HG02763 (cell line): ENCODE data around the gene ZFAND2B.

Experiments used
- ATAC-seq: cut with Tn5 transposase; IDR thresholded peaks from one replicate; pipeline ENCODE4 v1.9.1; 2021; ENCODE audit warnings: mild to moderate bottlenecking, moderate library complexity; ENCODE audit not compliant: unreplicated experiment

The ZFAND2B gene

DNA sequence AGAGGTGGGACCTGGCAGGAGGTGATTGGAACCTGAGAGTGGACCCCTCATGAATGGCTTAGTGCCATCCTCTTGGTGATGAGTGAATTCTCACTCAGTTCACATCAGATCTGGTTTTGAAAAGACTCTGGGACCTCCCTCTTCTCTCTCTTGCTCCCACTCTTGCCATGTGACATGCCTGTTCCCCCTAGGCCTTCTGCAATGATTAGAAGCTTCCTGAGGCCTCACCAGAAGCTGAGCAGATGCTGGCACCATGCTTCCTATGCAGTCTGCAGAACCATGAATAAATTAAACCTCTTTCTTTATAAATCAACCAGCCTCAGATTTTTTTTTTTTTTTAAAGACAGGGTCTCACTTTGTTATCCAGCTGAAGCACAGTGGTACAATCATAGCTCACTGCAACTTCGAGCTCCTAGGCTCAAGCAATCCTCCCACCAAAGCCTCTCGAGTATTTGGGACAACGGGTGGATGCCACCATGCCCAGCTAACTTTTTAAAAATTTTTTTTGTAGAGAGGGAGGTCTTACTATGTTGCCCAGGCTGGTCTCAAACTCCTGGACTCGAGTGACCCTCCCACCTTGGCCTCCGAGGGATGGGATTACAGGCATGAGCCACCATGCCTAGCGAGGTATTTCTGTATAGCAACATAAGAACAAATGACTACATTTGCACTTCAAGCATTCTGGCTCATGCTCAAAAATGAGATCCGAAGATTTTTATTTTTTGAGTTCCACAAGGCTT, 2.0 kb upstream of the ZFAND2B start:
- ATAC-seq = no peak

DNA sequence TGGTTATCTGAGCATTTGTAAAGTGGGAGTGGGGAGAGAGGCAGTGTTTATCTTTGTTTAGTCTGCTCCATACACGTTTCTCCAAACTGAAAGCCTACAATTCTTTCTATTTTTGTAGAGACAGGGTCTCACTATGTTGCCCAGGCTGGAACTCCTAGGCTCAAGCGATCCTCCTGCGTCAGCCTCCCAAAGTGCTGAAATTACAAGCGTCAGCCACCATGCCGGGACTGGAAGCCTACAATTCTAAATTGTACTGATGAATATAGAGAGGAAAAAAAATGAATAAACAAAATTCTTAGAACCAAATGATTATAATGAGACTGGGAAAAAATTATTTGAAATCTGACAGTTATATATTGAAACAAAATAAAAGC, 1.4 kb upstream of the ZFAND2B start:
- no peak for ATAC-seq

DNA sequence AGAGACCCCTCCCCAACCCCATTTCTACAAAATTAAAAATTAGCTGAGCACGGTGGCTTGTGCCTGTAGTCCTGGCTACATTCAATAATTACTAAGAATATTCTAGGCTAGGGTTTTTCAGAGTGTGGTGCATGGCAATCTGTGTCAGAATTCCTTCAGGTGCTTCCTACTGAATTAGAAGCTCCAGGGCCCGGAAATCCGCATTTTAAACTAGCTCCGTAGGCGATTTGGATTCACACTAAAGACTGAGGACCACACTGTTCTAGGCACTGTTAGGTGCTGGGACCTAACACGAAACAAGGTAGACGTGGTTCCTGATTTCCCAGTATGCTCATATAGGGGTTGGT, 628 bp upstream of the ZFAND2B start:
- no peak for ATAC-seq

DNA sequence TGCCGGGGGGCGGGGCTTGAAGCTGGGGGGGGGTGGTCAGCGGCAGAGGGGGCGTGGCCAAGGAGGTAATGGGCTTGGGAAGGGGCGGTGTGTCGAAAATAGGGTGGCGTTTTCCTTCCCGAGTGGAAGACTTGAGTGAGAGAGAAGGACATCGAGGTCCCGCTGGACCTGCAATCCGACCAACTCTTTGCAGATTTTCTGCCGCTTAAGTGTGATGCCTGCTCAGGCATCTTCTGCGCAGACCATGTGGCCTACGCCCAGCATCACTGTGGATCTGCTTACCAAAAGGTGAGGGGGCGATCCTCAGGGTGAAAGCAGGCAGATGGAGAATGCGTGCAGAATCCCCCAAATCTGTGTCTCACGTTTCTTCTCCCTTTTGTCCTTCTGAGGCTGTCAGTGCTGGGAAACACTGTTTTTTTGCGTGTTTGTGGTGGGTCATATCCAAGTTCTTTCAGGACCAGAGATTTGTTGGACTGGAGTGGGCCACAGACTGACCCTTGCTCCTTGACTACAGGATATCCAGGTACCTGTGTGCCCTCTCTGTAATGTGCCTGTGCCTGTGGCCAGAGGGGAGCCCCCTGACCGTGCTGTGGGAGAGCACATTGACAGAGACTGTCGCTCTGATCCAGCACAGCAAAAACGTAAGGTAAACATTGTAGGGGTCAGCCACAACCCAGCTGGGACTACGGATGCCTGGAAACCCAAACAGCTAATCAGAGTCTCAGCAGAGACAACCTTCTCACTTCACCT, 727 bp downstream of the ZFAND2B start:
- no peak for ATAC-seq

DNA sequence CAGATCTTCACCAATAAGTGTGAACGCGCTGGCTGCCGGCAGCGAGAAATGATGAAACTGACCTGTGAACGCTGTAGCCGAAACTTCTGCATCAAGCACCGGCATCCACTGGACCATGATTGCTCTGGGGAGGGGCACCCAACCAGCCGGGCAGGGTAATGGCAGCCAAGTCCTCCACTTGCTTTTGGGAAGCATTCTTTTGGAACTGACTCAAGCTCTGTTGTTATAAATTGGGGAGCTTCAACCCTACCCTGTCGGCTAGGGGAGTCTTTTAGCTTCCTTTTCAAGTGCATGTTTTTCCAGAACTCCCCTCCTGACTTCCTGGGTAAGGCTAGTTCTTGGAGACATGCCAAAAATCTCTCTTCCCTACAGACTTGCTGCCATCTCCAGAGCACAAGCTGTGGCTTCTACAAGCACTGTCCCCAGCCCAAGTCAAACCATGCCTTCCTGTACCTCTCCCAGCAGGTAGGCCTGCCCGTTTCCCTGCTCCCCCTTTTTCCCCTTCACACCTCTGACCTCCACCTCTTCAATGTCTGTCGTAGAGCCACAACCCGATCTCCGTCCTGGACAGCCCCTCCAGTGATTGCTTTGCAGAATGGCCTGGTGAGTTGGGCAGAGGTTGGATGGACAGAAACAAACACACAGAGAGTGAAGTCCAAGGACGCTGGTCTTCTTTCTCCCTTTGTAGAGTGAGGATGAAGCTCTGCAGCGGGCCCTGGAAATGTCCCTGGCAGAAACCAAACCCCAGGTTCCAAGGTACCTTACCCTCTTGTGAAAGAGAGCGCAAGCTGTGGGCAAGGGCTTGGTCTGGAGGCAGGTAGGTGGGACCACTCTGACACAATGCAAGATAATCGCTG, 1.5 kb downstream of the ZFAND2B start:
- ATAC-seq = no peak

DNA sequence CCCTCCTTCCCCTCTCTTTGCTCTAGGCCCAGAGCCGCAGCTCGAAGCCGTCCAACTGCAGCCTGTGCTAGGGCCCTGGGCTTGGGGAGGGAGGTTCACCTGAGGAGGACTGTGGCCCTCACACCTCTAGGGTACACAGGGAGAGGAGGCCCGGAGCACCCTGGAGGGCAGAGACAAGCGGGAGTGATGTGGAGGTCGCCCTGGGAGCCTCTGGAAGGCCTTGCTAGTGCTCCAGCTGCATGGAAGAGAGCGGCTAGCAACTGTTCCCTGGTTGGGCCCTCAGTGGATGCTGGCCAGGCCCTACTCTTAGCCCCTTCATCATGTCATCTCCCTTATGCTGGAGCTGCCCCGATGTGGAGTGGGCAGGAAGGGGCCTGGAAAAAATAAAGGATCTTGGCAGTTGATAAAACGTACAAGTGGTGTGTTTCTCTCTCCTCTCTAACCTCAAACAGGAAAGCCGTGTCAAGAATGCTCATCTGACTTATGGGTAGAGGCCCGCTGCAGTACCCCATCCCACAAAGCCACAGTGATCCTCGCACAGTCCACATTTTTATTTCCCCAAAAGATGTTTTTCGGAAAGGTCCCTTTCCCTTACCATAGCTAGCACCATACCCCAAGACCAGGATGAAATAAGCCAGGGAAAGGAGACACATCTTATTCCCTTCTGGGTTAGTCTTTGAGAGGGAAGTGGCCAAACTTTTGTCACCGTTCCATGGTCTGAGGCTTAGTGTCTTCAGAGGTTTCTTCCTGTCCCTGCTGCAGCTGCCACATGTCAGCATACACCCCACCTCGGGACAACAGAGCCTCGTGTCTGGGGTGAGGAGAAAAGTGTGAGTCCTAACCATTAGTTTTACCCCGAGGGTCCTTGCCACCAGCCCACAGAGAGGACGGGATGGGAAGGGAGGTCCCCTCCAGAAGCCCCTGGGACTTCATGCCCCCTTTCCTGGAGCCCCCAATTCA, 2.9 kb downstream of the ZFAND2B start:
- ATAC-seq = no peak

DNA sequence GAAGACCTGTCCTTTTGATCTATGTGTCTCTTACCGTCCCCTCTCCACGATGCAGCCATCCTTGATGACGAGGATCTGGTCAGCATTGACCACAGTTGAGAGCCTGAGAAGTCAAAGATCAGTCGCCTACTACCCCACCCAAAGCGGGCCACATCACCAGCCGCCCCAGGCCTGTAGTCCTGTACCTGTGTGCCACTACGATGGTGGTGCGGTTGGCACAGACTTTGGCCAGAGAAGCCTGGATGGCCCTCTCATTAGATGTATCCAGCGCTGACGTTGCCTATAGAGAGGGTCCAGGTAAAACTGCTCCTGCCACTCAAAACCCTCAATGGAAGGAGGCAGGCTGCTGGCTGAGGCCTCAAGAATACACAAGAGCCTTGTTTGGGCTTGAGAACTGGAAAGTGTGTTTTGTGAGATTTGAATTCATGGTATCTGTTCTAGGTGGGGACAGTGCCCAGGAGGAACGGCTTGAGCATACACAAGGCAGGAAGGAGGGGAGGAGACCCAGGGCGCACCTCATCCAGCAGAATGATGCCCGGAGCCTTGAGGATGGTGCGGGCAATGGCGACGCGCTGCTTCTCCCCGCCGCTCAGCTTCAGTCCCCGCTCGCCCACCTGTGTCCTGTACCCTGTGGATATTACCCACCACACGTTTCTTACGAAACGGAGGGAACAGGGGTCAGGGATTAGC, 3.8 kb downstream of the ZFAND2B start:
- ATAC-seq = no peak

DNA sequence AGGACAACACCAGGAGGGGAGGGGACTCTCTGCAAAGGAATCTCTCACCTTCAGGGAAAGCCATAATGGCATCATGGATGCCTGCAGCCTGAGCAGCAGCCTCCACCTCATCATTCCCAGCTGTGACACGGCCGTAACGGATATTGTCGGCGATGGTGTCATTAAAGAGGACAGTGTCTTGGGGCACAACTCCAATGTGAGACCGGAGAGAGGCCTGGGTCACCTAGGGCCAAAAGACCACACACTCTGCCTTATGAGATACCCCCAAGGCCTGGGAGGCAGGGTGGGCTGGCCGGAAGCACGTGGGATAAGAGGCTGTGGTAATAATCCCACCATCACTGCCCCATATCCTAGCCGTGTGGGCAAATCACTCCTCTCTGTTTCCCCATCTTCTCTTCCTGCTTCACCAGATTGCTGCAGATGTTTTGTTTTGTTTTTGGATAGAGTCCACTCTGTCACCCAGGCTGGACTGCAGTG, 4.3 kb downstream of the ZFAND2B start:
- no peak for ATAC-seq

DNA sequence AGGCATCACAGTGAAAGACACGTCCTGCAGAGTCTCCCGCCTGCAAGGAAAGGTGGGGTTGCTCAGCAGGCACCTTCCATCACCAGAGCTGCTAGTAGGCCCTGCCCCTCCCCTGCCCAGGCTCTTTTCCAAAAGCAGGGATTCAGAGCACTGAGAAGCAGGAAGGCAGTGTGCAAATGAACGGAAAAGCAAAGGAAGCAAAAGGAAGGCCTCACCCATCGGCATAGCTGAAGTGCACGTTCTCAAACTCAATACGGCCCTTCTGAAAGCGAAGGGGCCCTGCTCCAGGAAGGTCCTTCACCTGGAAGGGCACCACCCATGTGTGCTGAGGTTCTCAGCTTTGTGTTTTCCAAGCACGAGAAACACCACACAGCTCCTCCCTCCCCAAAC, 6.4 kb downstream of the ZFAND2B start:
- ATAC-seq = no peak

DNA sequence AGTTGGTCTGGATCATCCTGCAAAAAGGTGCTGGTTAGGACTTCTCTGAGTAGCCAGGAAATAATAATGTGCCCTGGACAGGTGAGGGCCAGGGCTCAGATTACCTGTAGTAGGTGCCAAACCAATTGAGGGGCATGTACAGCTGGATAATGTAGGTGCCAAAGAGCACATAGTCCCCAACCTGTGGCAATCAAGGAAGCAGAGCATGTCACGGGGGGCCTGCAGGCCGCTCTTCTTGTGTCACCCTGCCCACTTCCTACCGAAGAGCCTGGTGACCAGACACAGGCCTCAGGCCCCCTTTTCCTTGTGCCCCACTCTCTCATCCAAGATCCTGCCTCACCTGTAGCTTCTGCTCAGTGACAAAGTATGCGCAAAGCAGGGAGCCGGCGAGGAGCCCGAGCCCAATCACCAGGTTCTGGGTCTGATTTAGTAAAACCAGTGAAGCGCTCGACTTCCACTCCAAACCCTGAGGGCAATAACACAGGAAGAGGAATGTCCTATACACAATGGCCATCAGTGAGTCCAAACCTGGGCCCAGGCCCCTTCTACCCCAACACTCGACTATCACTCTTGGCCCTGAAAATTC, 7.0 kb downstream of the ZFAND2B start:
- no peak for ATAC-seq

DNA sequence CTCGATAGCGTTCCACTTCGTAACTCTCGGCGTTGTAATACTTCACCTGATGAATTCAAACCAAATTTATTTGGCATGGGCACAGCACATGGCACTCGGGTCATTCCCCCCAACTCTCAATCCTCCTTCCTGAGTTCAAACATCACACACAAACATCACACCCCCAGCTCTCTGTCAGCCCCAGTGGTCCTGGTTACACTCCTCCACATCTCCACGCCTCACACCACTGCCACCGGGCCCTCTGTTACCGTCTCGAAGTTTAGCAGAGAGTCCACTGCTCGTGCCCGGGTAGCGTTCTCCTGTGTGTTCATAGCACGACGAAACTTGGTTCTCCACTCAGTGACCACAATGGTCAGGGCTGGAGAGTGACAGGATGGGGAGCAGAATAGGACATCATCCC, 7.6 kb downstream of the ZFAND2B start:
- ATAC-seq = no peak

DNA sequence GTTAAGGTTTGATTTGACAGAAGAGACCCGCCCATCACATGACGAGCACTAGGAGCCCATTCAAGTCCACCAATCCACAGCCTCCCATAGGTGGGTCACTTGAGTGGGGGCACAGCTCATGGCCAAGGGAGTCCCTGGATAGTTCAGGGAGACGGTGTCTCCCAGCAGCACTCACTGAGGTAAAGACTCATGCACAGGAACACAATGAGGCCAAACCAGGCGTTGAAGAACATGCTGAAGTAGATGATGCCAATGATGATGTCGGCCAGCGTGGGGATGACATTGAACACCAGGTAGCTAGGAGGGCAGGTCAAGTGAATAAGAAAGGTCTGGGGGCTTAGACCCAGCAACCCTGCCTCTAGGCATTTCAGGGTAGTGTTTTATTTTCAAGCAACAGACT, 8.2 kb downstream of the ZFAND2B start:
- no peak for ATAC-seq

DNA sequence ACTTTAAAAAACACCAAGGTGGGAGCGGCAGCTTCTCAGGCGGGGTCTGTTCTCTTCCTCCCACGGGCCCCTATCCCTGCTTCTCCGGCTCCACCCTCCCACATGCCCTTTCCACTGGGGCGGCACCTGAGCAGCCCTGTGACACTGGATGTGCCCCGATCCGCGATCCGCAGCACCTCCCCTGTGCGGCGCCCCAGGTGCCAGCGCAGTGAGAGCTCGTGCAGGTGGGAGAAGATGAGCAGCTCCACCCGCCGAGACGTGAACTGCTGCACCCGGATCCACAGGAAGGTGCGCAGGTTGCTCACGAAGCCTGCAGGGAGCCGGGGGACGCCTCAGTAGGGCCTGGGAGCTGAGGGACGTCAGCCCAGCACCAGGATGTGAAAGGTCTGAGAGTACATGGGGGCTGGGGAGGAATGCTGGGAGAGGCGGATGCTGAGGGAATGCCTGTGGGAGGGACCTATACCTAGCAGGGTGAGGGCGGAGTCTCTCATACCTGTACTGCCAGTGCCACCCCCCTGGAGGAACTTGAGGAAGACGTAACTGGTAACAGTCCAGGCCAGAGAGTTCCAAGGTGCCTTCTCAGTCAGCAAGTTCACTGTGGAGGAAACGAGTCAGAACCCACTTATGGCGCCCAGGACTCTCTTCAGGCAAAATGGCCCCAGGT, 9.4 kb downstream of the ZFAND2B start:
- no peak for ATAC-seq

DNA sequence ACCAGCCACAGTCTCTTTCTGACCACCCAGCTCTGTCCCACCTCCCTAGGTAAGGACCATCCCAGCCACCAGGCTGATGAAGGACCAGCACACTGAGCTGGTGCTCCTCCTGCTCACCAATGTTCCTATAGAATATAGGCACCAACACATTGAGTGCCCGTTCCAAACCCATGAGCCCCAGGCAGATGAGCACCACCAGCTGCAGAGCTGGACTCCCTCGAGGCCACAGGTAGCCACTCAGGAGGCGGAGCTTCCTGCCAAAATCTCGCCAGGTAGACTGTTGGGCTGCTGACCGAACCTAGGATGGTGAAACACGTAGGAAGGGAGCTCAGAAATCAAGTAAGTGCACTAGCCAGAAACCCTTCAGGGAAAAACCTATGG, 9.9 kb downstream of the ZFAND2B start:
- ATAC-seq = no peak

DNA sequence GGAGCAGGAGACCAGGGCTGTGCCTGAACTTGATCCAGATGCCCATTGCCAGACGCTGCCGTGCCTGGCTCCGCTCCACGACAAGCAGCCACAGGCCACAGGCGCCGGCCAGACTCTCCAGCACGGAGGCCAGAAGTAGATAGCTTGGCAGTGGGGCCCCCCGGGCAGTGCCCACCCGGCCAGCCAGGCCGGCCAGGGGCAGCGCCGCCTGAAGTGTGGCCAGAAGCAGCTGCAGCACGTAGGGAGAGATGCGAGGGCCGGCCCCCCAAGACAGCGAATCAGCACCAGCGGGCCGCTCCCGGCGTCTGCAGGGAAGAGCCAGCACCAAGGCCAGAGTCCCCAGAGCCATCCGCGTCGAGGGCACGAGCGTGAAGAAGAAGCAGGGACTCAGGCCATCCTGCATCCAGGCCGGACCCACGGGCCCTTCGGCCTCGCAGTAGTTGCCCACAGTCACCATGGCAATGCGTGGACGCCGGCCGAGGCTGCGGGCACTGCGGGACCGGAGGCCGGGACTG, 11.7 kb downstream of the ZFAND2B start:
- peak; percentile 17 for ATAC-seq

DNA sequence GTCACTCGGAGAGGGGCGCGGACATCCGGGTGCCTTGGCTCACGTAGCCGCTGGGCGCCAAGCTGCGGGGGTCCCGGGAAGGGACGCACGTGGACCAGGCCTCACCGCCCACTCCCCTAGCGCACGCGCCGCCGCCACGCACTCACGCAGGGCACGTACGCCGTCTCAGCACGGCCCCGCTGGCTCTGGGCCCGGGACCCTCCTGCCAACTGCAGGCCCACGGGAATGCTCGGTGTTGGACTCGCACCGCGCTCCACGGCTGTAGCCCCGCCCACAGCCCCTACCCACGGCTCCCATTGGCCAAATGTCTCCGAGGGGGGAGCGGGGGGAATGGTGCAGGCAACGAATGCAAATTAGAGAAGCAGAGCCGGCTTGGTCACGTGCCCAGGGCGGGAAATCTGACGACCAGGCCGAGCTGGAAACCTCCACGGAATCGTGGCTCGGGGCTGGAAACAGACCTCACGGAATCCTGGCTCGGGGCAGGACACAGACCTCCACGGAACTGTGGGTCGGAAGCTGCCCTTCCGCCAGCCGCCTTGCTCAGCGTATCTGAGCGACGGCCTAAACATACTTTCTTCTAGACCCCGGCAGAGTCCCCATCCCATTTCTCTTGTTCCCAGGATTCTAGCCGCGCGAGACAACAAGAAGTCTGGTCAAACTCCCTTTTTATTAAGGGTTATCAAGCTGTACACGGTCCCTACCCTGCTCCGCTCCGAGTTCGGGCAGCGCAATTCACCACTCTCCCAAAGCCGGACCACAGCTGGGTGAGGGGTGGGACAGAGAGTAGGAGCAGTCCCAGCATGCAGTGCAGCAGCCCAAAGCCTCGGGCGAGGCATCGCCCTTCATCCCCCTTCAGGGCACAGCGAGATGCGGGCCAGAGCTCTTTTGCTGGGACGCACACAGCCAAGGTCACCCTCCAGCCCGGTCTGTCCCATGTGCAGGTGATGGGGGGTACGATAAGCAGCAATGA, 12.4 kb downstream of the ZFAND2B start, which contains the start of gene ABCB6:
Gene ABCB6 (minus strand): TSS at position 227 of the 970 bp plus-strand sequence. CDS start 285 bp downstream, outside the sequence.
- ATAC-seq = peak; percentile 71

DNA sequence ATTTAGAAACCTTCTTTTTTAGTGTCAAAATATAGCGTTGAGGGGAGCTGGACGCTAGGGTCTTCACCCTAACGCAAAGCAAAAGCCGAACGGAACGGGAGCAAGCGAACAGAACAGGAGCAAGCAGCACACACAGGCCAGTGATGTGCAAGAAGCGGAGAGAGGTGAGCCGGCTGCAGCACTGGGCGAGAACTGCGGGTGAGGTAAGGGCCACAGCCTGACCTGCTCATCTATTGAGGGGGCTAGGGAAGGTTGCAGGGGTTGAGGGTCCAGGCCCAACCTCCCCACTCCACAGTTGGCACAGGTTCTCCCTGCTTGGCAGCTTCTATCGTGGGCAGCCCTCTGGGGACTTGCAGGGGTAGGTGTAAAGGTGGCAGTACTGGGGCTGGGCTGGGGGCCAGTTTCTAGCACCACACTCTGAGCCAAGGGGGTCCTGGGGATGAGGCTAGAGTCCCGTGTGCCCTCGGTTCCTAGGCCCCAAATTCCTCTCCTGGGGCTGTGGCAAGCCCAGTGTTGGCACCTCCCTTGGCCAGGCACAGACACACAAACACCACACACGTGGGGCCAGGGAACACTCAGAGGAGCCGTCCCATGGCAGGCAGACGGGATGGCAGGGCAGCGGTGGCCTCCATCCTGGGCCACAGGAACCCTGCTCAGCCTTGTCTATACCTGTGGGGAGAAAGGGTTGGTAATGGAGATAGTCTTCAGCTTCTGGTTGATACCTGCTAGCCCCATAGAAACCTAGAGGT, 13.4 kb downstream of the ZFAND2B start:
- ATAC-seq = no peak
